ENCODE data around the gene DOCK4. TPM values are rescaled to one million over a fixed set of nuclear protein-coding genes. Genes with fewer than 3 reads are reported as not detected.

DOCK4 gene
- total and polyA plus RNA-seq, 2 experiments from 2014 or later = 2.1 to 5.0 TPM

- Histone ChIP-seq H3K4me3 (no peak overlapping the region), H3K79me2 (ENCODE audit: insufficient read depth) (no peaks in the 10 kb centered on the region), H3K27ac (no peak overlapping the region), H3K9me3 (ENCODE audit: low read depth) (no peaks in the 10 kb centered on the region), H3K9ac (no peak overlapping the region), H3K9me2 (ENCODE audit: insufficient read depth) (no peaks in the 10 kb centered on the region), H2AFZ (no peak overlapping the region), H3K4me1 (ENCODE audit: insufficient read depth) (no peaks in the 10 kb centered on the region), H3K27me3 (replicated peaks; ENCODE audit: insufficient read depth) (no peaks in the 10 kb centered on the region), H3F3A (ENCODE audit: insufficient read depth) (no peaks in the 10 kb centered on the region), H4K20me1 (ENCODE audit: insufficient read depth) (no peaks in the 10 kb centered on the region), H3K4me2 (ENCODE audit: unreplicated experiment) (no peak overlapping the region), H3K36me3 (ENCODE audit: low read depth) (no peaks in the 10 kb centered on the region)
- in situ Hi-C loops (cut with MboI) = loop anchor here (25.0 kb wide), 1 partner anchor 392 kb away; no protein-coding TSS in a partner anchor
- DNase-seq = no peak
- no peak for TF ChIP-seq EZH2 (IDR thresholded peaks at IDR 0.05; ENCODE audit: insufficient read depth, poor library complexity, severe bottlenecking)
- WGBS, 2 experiments (ENCODE audit: low coverage in 1 of 2, low lambda C conversion rate in 2 of 2, missing lambda C conversion rate in 2 of 2) = 57 to 60% methylated on average over 7 of the region's 7 CpGs
Observed at GRCh38 chr7:111729483-111729882, 476.7 kb downstream of the DOCK4 start.

- in situ Hi-C loops (cut with MboI) = loop anchor here (25.0 kb wide), 1 partner anchor 391 kb away; no protein-coding TSS in a partner anchor
Observed at GRCh38 chr7:111728635-111728995, 477.6 kb downstream of the DOCK4 start.

GRCh38 chr7:111727905-111728634 is 478.1 kb downstream of the DOCK4 start:
- no peaks in the 10 kb centered on the region for H3K9me2 ChIP-seq (ENCODE audit: insufficient read depth)
- H3K27me3 ChIP-seq (replicated peaks; ENCODE audit: insufficient read depth) = no peaks in the 10 kb centered on the region
- no peaks in the 10 kb centered on the region for H3K79me2 ChIP-seq (ENCODE audit: insufficient read depth)
- no peaks in the 10 kb centered on the region for H3K9me3 ChIP-seq (ENCODE audit: low read depth)
- no peak overlapping the region for H3K4me2 ChIP-seq (ENCODE audit: unreplicated experiment)
- in situ Hi-C loops (cut with MboI) = loop anchor here (25.0 kb wide), 1 partner anchor 391 kb away; no protein-coding TSS in a partner anchor
- no peaks in the 10 kb centered on the region for H3K36me3 ChIP-seq (ENCODE audit: low read depth)
- H3K4me3 ChIP-seq = no peak overlapping the region
- no peaks in the 10 kb centered on the region for H4K20me1 ChIP-seq (ENCODE audit: insufficient read depth)
- WGBS, 2 experiments (ENCODE audit: low coverage in 1 of 2, low lambda C conversion rate in 2 of 2, missing lambda C conversion rate in 2 of 2) = 89 to 92% methylated on average over 25 to 41 of the region's 41 CpGs
- H2AFZ ChIP-seq = no peak overlapping the region
- H3K9ac ChIP-seq = no peak overlapping the region
- no peaks in the 10 kb centered on the region for H3K4me1 ChIP-seq (ENCODE audit: insufficient read depth)
- no peaks in the 10 kb centered on the region for H3F3A ChIP-seq (ENCODE audit: insufficient read depth)
- TF ChIP-seq EZH2 (IDR thresholded peaks at IDR 0.05; ENCODE audit: insufficient read depth, poor library complexity, severe bottlenecking) (no peak), EZH2phosphoT487 (IDR thresholded peaks at IDR 0.05; ENCODE audit: insufficient read depth, low read depth) (no peak)
- no peak overlapping the region for H3K27ac ChIP-seq
- DNase-seq = no peak

More at GRCh38 chr7:111728635-111728995, 477.6 kb downstream of the DOCK4 start:
- Histone ChIP-seq H3K4me3 (no peak overlapping the region), H3K9me2 (ENCODE audit: insufficient read depth) (no peaks in the 10 kb centered on the region), H3K4me2 (ENCODE audit: unreplicated experiment) (no peak overlapping the region), H3K4me1 (ENCODE audit: insufficient read depth) (no peaks in the 10 kb centered on the region), H3K9ac (no peak overlapping the region), H3K79me2 (ENCODE audit: insufficient read depth) (no peaks in the 10 kb centered on the region), H3K27me3 (replicated peaks; ENCODE audit: insufficient read depth) (no peaks in the 10 kb centered on the region), H3K27ac (no peak overlapping the region), H2AFZ (no peak overlapping the region), H3K9me3 (ENCODE audit: low read depth) (no peaks in the 10 kb centered on the region), H3K36me3 (ENCODE audit: low read depth) (no peaks in the 10 kb centered on the region), H3F3A (ENCODE audit: insufficient read depth) (no peaks in the 10 kb centered on the region), H4K20me1 (ENCODE audit: insufficient read depth) (no peaks in the 10 kb centered on the region)
- WGBS, 2 experiments (ENCODE audit: low coverage in 1 of 2, low lambda C conversion rate in 2 of 2, missing lambda C conversion rate in 2 of 2) = 94 to 96% methylated on average over 14 to 16 of the region's 16 CpGs
- DNase-seq = no peak
- TF ChIP-seq EZH2phosphoT487 (IDR thresholded peaks at IDR 0.05; ENCODE audit: insufficient read depth, low read depth) (no peak), EZH2 (IDR thresholded peaks at IDR 0.05; ENCODE audit: insufficient read depth, poor library complexity, severe bottlenecking) (no peak)

GRCh38 chr7:111718886-111719285 is 487.3 kb downstream of the DOCK4 start:
- no peaks in the 10 kb centered on the region for H3K4me1 ChIP-seq (ENCODE audit: insufficient read depth)
- H3K4me3 ChIP-seq = no peak overlapping the region
- in situ Hi-C loops (cut with MboI) = no loop called here
- H3K4me2 ChIP-seq (ENCODE audit: unreplicated experiment) = no peak overlapping the region
- WGBS, 2 experiments (ENCODE audit: low coverage in 1 of 2, low lambda C conversion rate in 2 of 2, missing lambda C conversion rate in 2 of 2) = 56 to 62% methylated on average over 3 of the region's 3 CpGs
- H3K36me3 ChIP-seq (ENCODE audit: low read depth) = no peaks in the 10 kb centered on the region
- H3K9me2 ChIP-seq (ENCODE audit: insufficient read depth) = no peaks in the 10 kb centered on the region
- H3K27me3 ChIP-seq (replicated peaks; ENCODE audit: insufficient read depth) = no peaks in the 10 kb centered on the region
- no peak overlapping the region for H3K27ac ChIP-seq
- no peaks in the 10 kb centered on the region for H3K9me3 ChIP-seq (ENCODE audit: low read depth)
- H3K79me2 ChIP-seq (ENCODE audit: insufficient read depth) = no peaks in the 10 kb centered on the region
- DNase-seq = no peak
- H3F3A ChIP-seq (ENCODE audit: insufficient read depth) = no peaks in the 10 kb centered on the region
- no peaks in the 10 kb centered on the region for H4K20me1 ChIP-seq (ENCODE audit: insufficient read depth)
- H3K9ac ChIP-seq = no peak overlapping the region
- TF ChIP-seq EZH2 (IDR thresholded peaks at IDR 0.05; ENCODE audit: insufficient read depth, poor library complexity, severe bottlenecking) = no peak
- TF ChIP-seq EZH2phosphoT487 (IDR thresholded peaks at IDR 0.05; ENCODE audit: insufficient read depth, low read depth) = no peak
- H2AFZ ChIP-seq = no peak overlapping the region
